HL-60 (cell line): ENCODE results near the gene SYNJ1.

Experiments used
- CTCF ChIP-seq: IDR thresholded peaks from one replicate; pipeline ENCODE4 v1.5.1; 2011; ENCODE audit warnings: low read length, control low read depth, inconsistent platforms; ENCODE audit not compliant: insufficient read depth
- GABPA ChIP-seq: IDR thresholded peaks from 2 replicates; pipeline ENCODE4 v1.6.1; 2012; ENCODE audit warnings: low read depth
- POLR2AphosphoS5 ChIP-seq: IDR thresholded peaks from 2 replicates; pipeline ENCODE4 v1.6.1; 2012; ENCODE audit warnings: low read depth
- SPI1 ChIP-seq: IDR thresholded peaks from 2 replicates; pipeline ENCODE4 v1.6.1; 2012; ENCODE audit warnings: low read depth, mild to moderate bottlenecking, borderline replicate concordance
- TF ChIP-seq, protein P1 (sequence below): IDR thresholded peaks from 2 replicates; pipeline ENCODE4 v1.6.1; 2012; ENCODE audit warnings: low read depth; ENCODE audit not compliant: insufficient replicate concordance

GRCh38 chr21:32733990-32734613 lies 6.3 kb upstream of the SYNJ1 start:
- TF ChIP-seq GABPA (no peak), CTCF (no peak), POLR2AphosphoS5 (no peak), SPI1 (no peak)
- TF ChIP-seq, protein P1, sequence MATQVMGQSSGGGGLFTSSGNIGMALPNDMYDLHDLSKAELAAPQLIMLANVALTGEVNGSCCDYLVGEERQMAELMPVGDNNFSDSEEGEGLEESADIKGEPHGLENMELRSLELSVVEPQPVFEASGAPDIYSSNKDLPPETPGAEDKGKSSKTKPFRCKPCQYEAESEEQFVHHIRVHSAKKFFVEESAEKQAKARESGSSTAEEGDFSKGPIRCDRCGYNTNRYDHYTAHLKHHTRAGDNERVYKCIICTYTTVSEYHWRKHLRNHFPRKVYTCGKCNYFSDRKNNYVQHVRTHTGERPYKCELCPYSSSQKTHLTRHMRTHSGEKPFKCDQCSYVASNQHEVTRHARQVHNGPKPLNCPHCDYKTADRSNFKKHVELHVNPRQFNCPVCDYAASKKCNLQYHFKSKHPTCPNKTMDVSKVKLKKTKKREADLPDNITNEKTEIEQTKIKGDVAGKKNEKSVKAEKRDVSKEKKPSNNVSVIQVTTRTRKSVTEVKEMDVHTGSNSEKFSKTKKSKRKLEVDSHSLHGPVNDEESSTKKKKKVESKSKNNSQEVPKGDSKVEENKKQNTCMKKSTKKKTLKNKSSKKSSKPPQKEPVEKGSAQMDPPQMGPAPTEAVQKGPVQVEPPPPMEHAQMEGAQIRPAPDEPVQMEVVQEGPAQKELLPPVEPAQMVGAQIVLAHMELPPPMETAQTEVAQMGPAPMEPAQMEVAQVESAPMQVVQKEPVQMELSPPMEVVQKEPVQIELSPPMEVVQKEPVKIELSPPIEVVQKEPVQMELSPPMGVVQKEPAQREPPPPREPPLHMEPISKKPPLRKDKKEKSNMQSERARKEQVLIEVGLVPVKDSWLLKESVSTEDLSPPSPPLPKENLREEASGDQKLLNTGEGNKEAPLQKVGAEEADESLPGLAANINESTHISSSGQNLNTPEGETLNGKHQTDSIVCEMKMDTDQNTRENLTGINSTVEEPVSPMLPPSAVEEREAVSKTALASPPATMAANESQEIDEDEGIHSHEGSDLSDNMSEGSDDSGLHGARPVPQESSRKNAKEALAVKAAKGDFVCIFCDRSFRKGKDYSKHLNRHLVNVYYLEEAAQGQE, result no peak
